PC-9 (cell line): Measurements from ENCODE around the gene ANGEL2. TPM values are rescaled to one million over a fixed set of nuclear protein-coding genes. Genes with fewer than 3 reads are reported as not detected.
"Not testable (repeated sequence)": the region's sequence is repeated elsewhere in the genome, so short reads cannot be mapped to it uniquely, and the experiment has no call there.

ENCODE experiments used
- BruUV-seq: library from RNA; stranded (reverse); fragments of 400-500 nt; replicated peaks from 2 replicates; lab custom pipeline; 2021; lab: Mats Ljungman, UMichigan
- CTCF ChIA-PET: fragments of 300-600 bp; sonication (Branson Sonifier 250); formaldehyde crosslinking; loops from one replicate; lab custom pipeline; 2022; ENCODE audit warnings: antibody characterized with exemption; lab: Charles Lee
- POLR2A ChIA-PET: fragments of 300-600 bp; sonication (Branson Sonifier 250); formaldehyde crosslinking; loops from one replicate; lab custom pipeline; 2022; ENCODE audit warnings: antibody characterized with exemption; ENCODE audit not compliant: unreplicated experiment; lab: Charles Lee
- DNase-seq, 2 experiments: peaks; one replicate each; pipeline versions ENCODE4 v3.0.0 to v3.0.0-alpha.2; 2015 to 2022; ENCODE audit warnings: mixed read lengths in 1 of 2
- H2AFZ ChIP-seq: fragments of 200-600 bp; sonication (generic); 2 replicates; pipeline ENCODE4 v1.8.1; 2017; ENCODE audit warnings: antibody characterized with exemption
- H3F3A ChIP-seq: fragments of 200-600 bp; sonication (generic); 2 replicates; pipeline ENCODE4 v1.8.1; 2017; ENCODE audit warnings: antibody characterized with exemption, mild to moderate bottlenecking, low read depth; ENCODE audit not compliant: insufficient read depth
- H3K27ac ChIP-seq: fragments of 200-600 bp; sonication (generic); 2 replicates; pipeline ENCODE4 v1.6.1; 2016; ENCODE audit warnings: mixed run types
- H3K27me3 ChIP-seq: fragments of 200-600 bp; sonication (generic); 2 replicates; pipeline ENCODE4 v1.6.1; 2016; ENCODE audit warnings: low read depth, mixed run types; ENCODE audit not compliant: insufficient read depth
- H3K36me3 ChIP-seq: fragments of 200-600 bp; sonication (generic); 2 replicates; pipeline ENCODE4 v1.6.1; 2016; ENCODE audit warnings: low read depth, mixed run types
- H3K4me1 ChIP-seq: fragments of 200-600 bp; sonication (generic); replicated peaks from 2 replicates; pipeline ENCODE4 v1.6.1; 2016; ENCODE audit warnings: mixed run types; ENCODE audit not compliant: insufficient read depth
- H3K4me2 ChIP-seq: fragments of 200-600 bp; sonication (generic); 2 replicates; pipeline ENCODE4 v1.6.1; 2017; ENCODE audit warnings: mixed run types
- H3K4me3 ChIP-seq: fragments of 200-600 bp; sonication (generic); 2 replicates; pipeline ENCODE4 v1.6.1; 2016; ENCODE audit warnings: mixed run types
- H3K79me2 ChIP-seq: fragments of 200-600 bp; sonication (generic); 2 replicates; pipeline ENCODE4 v1.6.1; 2017; ENCODE audit warnings: low read depth, mixed run types
- H3K9me2 ChIP-seq: fragments of 200-600 bp; sonication (generic); 2 replicates; pipeline ENCODE4 v1.8.1; 2017; ENCODE audit warnings: mild to moderate bottlenecking; ENCODE audit not compliant: insufficient read depth
- H3K9me3 ChIP-seq: fragments of 200-600 bp; sonication (generic); 2 replicates; pipeline ENCODE4 v1.8.1; 2016; ENCODE audit warnings: low read depth; ENCODE audit not compliant: insufficient read depth
- H4K20me1 ChIP-seq: fragments of 200-600 bp; sonication (generic); 2 replicates; pipeline ENCODE4 v1.8.1; 2017; ENCODE audit not compliant: insufficient read depth
- EZH2 ChIP-seq: fragments of 200-600 bp; sonication (generic); IDR thresholded peaks from 2 replicates; pipeline ENCODE4 v1.8.0; 2017; ENCODE audit warnings: antibody characterized with exemption, low read depth
- intact Hi-C: fragments of 100-400 bp; cut with micrococcal nuclease; formaldehyde crosslinking; loops from one replicate; pipeline ENCODE4 v1.10.0; 2022; ENCODE audit not compliant: unreplicated experiment
- total RNA-seq: library from RNA; stranded (reverse); gene quantifications from 2 replicates; pipeline ENCODE4 v1.2.3, GENCODE V29; 2021
- TF ChIP-seq, protein P1 (sequence below): fragments of 200-600 bp; sonication (generic); conservative IDR thresholded peaks from 2 replicates; pipeline ENCODE4 v1.6.1; 2017; ENCODE audit warnings: mixed run types, antibody characterized with exemption, mild to moderate bottlenecking, moderate library complexity

Gene ANGEL2
- total RNA-seq, 1 experiment from 2014 or later, result 42.6 TPM

GRCh38 chr1:213032651-213033050, 17.0 kb upstream of the ANGEL2 start:
- H3F3A ChIP-seq, result no peaks in the 10 kb centered on the region
- intact Hi-C loops, result no loop called here
- ChIA-PET CTCF (no interaction called here), POLR2A (no interaction called here)
- H3K36me3 ChIP-seq, result no peaks in the 10 kb centered on the region
- H3K27ac ChIP-seq, result no peak overlapping the region
- no TSS peak for BruUV-seq
- H4K20me1 ChIP-seq, result no peaks in the 10 kb centered on the region
- H3K4me1 ChIP-seq, result no peaks in the 10 kb centered on the region
- H3K9me2 ChIP-seq, result no peaks in the 10 kb centered on the region
- no peak for DNase-seq
- H3K27me3 ChIP-seq, result peaks cover 11% of the 10 kb centered on the region
- no peak overlapping the region for H3K4me2 ChIP-seq
- H3K79me2 ChIP-seq, result no peaks in the 10 kb centered on the region
- no peaks in the 10 kb centered on the region for H3K9me3 ChIP-seq
- TF ChIP-seq, protein P1, sequence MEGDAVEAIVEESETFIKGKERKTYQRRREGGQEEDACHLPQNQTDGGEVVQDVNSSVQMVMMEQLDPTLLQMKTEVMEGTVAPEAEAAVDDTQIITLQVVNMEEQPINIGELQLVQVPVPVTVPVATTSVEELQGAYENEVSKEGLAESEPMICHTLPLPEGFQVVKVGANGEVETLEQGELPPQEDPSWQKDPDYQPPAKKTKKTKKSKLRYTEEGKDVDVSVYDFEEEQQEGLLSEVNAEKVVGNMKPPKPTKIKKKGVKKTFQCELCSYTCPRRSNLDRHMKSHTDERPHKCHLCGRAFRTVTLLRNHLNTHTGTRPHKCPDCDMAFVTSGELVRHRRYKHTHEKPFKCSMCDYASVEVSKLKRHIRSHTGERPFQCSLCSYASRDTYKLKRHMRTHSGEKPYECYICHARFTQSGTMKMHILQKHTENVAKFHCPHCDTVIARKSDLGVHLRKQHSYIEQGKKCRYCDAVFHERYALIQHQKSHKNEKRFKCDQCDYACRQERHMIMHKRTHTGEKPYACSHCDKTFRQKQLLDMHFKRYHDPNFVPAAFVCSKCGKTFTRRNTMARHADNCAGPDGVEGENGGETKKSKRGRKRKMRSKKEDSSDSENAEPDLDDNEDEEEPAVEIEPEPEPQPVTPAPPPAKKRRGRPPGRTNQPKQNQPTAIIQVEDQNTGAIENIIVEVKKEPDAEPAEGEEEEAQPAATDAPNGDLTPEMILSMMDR, result no peak
- no peak for TF ChIP-seq EZH2
- no peak overlapping the region for H3K4me3 ChIP-seq
- no peak overlapping the region for H2AFZ ChIP-seq

- H3K27ac ChIP-seq, BruUV-seq, H3K4me2 ChIP-seq, H3F3A ChIP-seq, H3K9me2 ChIP-seq, H3K79me2 ChIP-seq, H3K4me1 ChIP-seq, H2AFZ ChIP-seq, POLR2A ChIA-PET, H3K9me3 ChIP-seq, DNase-seq, H4K20me1 ChIP-seq, H3K4me3 ChIP-seq, intact Hi-C loops, CTCF ChIA-PET, H3K36me3 ChIP-seq: not testable (repeated sequence)
- H3K27me3 ChIP-seq, result peaks cover 29% of the 10 kb centered on the region
Measured at GRCh38 chr1:213027024-213027423, 11.4 kb upstream of the ANGEL2 start.

GRCh38 chr1:213020016-213020415, 4.3 kb upstream of the ANGEL2 start:
- intact Hi-C loops, result no loop called here
- peaks cover 2% of the 10 kb centered on the region for H3K79me2 ChIP-seq
- no peak overlapping the region for H3K4me2 ChIP-seq
- no peak overlapping the region for H3K4me3 ChIP-seq
- CTCF ChIA-PET, result no interaction called here
- H3F3A ChIP-seq, result no peaks in the 10 kb centered on the region; the same call in 1 of the 2 replicates
- 0 out of 2 replicates have a peak, but pooled peaks cover 4% of the 10 kb centered on the region for H3K27me3 ChIP-seq
- H3K9me2 ChIP-seq, result no peaks in the 10 kb centered on the region
- H2AFZ ChIP-seq, result no peak overlapping the region
- H3K4me1 ChIP-seq, result 0 out of 2 replicates have a peak, but pooled peaks cover 4% of the 10 kb centered on the region
- BruUV-seq, result no TSS peak
- no peak overlapping the region for H3K27ac ChIP-seq
- no peaks in the 10 kb centered on the region for H3K36me3 ChIP-seq
- no peak for TF ChIP-seq EZH2
- TF ChIP-seq, protein P1, result no peak
- H3K9me3 ChIP-seq, result peaks cover under 1% of the 10 kb centered on the region; the same call in 1 of the 2 replicates
- DNase-seq, result no peak
- POLR2A ChIA-PET, result no interaction called here
- no peaks in the 10 kb centered on the region for H4K20me1 ChIP-seq

DNA sequence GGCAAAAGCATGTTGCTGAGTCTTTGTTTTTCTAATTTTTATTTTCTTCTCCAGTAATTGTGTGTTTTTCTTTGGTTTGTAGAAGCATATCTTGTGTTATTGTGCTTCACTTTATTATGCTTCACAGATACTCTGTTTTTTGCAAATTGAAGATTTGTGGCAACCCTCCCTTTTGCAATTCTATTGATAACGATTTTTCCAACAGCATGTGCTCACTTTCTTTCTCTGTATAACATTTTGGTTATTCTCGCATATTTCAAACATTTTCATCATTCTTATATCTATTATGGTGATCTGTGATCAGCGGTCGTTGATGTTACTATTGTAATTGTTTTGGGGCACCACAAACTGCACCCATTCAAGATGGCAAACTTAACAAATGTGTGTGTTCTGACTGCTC, 3.8 kb upstream of the ANGEL2 start:
- no peak for TF ChIP-seq EZH2
- TF ChIP-seq, protein P1, result no peak
- H3K4me3 ChIP-seq, result no peak overlapping the region
- no peaks in the 10 kb centered on the region for H3K9me2 ChIP-seq
- H3K27ac ChIP-seq, result no peak overlapping the region
- H3K9me3 ChIP-seq, result no peaks in the 10 kb centered on the region
- peaks cover 5% of the 10 kb centered on the region; the same call in 1 of the 2 replicates for H3K4me1 ChIP-seq
- ChIA-PET CTCF (no interaction called here), POLR2A (no interaction called here)
- intact Hi-C loops, result loop anchor here (5.0 kb wide), 1 partner anchor 1293 kb away; no protein-coding TSS in a partner anchor
- H3K36me3 ChIP-seq, result no peaks in the 10 kb centered on the region
- H2AFZ ChIP-seq, result no peak overlapping the region
- H3F3A ChIP-seq, result no peaks in the 10 kb centered on the region; the same call in 1 of the 2 replicates
- H4K20me1 ChIP-seq, result no peaks in the 10 kb centered on the region
- H3K79me2 ChIP-seq, result peaks cover 7% of the 10 kb centered on the region
- DNase-seq, result no peak
- no peak overlapping the region for H3K4me2 ChIP-seq
- no TSS peak for BruUV-seq
- 0 out of 2 replicates have a peak, but pooled peaks cover 4% of the 10 kb centered on the region for H3K27me3 ChIP-seq
